NCI-H1048 (cell line): ENCODE data around the gene STC2.

ENCODE experiments used
- DNase-seq: peaks from one replicate; lab custom pipeline; 2025; lab: John Stamatoyannopoulos, UW

The STC2 gene

GRCh38 chr5:173312821-173313220 lies 15.4 kb downstream of the STC2 start:
- DNase-seq, result no peak

DNA sequence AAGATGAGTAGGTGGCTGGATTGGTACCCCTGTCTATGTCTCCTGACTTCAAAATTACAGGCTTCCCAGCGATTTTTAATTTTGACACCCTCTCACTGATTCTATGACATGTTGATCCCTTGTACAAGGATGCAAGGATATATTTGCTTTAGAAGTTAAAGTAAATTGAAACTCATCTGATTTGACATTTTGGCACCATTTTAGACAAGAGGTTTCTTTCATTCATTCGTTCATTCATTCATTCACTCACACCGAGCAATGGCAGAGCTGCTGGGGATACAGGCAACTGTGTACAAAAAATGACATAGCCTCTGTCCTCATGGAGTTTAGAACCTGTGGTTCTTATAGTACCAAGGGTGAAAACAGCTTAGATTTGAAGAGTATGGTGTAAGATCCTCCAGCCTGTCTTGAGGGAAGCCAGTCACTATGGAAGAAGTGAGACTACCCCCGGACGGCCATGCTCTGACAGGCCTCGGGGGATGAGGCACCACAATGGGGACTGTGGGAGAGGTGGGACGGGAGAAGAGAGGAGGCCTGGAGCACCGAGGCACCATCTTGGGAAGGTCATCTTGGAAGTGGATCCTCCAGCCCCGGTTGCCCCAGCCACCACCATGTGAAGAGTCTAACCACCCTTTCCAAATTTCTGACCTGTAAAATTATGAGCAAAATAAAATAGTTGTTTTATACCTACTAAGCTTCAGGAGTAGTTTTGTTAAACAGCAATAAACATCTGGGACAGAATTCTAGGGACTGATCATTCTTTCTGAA lies 16.2 kb downstream of the STC2 start:
- DNase-seq, result no peak

DNA sequence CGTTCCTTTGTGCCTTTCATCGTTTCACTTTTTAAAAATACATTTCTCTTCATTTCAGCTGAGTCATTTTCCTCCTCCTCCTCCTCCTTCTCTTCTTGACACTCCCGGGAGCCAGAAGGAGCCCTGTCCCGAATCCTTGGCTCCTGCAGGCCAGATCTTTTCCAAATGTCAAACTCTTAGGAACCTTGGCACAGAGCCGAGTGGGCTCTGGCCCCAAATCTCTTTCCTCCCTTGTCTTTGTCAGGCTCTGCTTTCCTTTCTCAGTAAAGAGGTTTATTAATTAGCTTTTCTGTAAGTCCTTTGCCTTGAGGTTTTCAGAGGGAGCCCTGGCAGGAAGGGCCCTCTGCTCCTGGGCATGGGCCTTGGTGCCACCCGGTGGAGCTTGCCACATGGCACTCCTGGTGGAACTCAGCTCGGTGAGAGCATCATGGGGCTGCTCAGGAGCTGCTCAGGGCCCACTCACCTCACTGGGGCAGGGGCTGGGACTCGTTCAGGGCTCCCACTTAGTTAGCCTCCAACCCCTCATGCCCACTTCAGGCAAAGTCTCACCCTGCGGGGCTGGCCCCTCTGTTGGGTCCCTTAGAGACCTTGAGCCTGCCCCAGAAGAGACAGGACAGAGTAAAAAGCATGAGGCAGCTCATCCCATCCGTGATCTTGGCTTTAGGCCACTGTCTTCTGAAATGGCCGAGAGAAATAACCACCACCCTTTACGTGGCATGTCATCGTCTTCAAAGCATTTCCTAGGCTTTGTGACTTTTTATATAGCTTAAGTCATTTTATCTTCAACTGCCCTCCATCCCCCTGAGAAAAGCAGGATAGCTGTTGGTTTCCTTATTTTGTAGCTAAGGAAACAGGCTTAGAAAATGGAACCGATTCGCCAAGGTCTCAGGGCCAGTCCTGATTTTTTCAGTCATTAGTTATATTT lies 17.1 kb downstream of the STC2 start:
- DNase-seq, result no peak

GRCh38 chr5:173310218-173310769 lies 17.9 kb downstream of the STC2 start:
- DNase-seq, result no peak

GRCh38 chr5:173309731-173310130 lies 18.5 kb downstream of the STC2 start:
- DNase-seq, result no peak

DNA sequence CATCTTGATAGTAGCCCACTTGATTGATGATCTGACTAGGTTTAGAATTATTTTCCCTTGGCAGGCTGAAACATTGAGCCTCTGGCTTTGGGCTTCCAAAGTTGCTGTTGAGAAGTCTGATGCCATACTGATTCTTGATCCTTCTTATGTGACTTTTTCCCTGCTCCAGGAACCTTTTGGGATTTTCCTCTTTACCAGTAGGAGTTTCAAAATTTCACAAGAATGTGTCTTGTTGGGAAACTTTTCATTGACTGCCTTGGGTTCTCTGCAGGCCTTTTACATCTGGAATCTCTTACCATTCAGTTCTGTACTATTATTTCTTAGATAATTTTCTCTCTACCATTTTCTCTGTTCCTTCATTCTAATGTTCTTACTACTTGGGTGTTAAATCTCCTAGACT lies 20.0 kb downstream of the STC2 start:
- no peak for DNase-seq

- no peak for DNase-seq
Measured at GRCh38 chr5:173307695-173308094, 20.5 kb downstream of the STC2 start.

GRCh38 chr5:173306695-173307094 lies 21.5 kb downstream of the STC2 start:
- DNase-seq, result no peak

DNA sequence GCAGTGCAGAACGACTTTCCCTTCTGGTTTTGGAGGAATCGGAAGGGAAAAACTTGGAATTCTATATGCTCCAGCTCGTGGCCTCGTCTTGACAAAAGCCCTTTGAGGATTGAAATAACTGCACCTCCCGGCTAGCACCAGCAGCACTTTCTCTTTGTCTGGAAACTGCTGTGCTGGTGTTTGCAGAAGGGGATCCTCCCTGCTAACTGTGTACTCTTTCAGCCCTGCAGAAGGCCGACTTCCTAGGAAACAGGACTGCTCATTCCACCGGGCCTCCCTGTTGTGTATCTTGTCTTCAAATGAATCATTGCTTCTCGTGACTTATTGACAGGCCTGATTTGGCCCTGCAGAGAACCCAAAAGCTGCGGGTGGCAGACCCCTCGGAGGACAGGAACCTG lies 23.6 kb downstream of the STC2 start:
- DNase-seq, result no peak

GRCh38 chr5:173303878-173304590 lies 24.2 kb downstream of the STC2 start:
- DNase-seq, result no peak

DNA sequence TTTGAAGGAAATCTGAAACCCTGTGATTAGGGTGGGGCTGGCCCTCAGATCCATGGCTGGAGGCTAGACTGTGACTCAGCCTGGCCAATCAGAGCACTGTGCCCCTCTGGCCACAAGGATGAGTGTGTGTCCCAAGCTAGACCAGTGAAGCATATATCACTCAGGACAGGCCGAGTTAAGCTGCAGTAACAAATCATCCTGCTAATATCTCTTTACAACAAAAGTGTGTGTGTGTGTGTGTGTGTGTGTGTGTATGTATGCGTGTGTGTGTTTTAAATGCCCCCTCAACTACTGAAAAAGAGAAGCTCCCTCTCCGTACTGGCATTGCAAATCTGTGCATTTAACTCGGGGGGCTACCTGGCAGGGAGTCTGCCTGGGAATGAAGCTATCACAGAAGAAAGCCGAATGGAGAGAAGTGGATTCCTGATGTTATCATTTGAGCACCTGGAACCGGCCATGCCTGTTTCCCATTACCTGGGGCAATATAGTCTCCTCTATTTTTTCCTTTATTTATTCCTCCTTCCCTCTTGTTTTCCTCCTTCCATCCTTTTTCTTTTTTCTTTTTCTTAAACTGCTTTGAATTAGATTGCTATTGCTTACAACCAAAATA lies 25.6 kb downstream of the STC2 start:
- DNase-seq, result no peak

DNA sequence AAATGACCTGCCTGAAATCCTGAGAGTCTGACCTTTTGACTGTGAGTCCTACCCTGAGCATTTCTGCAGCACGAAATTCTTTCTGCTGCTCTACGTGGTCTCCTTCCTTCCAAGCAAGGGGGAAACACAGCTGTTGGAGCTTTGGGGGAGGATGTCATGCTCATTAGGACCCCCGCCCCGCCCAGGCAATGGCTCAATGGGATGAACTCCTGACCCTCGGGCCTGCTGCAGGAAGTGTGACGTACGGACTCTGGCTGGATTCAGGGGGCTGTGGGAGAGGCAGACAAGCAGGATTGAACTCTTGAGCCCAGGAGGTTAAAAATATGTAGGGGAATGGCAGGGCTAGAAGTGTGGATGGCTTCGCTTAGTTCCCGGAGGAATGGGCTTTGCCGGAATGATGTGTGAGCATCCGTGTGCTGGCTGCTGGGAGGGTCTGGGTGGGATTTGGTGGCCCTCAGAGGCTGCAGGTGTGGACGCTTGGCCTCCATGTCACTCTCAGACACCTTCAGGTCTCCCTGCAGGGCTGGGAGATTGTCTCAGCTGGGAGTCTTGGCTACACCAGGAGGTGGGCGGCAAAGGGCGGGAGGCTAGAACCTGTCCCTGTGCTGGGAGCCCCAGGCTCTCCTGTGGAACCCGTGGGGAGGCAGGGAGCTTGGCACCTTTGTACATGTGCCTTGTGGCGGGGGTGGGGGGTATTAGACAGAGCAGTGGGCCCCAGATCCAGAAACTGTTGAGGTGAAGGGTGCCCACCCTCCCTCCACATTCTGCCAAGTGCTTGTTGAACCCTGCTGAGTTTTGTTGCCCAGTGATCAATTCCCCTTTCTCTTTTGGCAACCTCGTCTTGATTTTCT lies 26.3 kb downstream of the STC2 start:
- DNase-seq, result no peak

DNA sequence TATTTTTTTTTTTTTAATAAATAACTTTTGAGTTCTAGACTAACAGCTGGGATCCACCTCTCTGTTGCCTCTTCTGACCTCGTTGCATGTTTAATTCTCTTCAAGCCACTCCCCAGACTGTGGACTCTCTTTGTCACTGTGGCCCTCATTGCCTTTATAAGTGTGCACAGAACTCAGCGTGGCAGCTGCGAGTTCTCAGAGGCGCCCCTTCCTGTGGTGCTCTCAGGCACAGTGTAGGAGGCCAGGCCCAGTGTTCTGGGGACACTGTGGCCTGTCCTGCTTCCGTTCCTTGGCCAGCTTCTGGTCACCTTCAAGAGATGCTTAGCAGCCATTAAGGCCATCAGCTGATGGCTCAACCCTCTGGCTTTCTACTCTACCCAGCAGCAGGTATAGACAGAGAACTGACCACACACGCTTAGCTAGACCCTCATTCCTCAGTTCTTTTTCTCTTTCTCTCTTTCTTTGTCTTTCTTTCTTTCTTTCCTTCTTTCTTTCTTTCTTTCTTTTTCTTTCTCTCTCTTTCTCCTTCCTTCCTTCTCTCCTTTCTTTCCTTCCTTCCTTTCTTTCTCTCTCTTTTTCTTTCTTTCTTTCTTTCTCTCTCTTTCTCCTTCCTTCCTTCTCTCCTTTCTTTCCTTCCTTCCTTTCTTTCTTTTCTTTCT lies 27.7 kb downstream of the STC2 start:
- DNase-seq, result no peak

GRCh38 chr5:173299820-173300219 lies 28.4 kb downstream of the STC2 start:
- no peak for DNase-seq

GRCh38 chr5:173298213-173298926 lies 29.8 kb downstream of the STC2 start:
- no peak for DNase-seq

DNA sequence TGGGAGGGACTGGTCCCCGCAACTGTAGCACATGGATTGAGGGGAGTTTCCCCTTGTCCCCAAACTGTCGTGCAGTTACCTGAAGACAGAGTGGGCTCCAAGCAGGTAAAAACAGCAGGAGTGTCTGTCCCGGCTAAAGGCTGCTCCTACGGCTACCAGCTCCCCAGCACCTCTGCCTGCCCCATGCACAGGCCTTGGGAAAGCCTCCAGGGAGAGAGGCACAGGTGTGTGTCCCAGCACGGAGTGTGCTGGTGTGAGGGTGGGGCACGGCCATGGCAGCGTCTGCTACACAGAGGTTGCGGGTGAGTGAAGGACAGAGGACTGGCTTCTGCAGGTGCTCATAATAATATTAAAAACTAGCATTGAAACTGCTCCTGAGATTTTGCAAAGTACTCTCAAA lies 30.4 kb downstream of the STC2 start:
- DNase-seq, result no peak

DNA sequence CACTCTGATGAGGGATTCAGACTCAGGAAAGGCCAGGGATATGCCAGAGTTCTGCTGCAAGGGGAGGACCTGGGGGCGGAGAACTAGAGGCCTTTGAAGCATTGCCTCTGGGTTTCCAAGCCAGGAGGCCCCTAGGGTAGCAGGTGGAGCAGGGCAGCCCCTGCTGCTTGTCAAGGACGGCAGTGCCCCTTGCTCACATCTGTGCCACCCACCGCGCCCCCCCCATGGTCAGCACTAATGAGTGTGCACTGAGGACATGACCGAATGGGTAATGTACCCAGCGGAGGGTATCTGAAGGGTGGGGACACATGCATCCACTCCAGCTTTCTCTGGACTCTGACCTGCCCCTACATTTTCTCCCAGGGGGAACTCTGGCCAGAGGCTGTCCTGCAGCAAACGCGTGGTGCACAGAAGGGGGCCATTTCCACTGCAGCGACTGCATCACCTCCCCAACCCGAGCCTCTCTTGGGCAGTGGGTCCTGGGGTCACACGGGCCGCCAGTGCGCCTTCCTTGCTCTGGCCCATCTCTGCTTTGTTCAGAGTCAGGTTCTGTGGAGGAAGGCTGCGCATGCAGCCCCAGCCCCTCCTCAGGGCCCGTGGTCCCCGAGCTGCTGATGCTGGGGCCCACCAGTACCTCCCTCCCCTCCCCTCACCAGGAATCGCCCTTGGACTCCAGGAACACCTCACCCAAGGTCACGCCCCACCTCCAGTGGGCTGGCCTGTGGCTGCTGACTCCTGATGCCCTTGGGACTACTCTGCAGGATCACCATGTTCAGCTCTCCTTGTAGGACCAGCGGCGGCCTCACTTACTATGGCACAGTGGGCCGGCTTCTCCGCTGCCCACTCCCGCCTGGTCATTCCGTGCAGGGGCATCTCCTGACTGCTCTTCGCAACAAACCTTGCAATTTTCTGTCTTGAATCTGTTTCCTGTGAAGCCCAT lies 31.2 kb downstream of the STC2 start:
- DNase-seq, result no peak

DNA sequence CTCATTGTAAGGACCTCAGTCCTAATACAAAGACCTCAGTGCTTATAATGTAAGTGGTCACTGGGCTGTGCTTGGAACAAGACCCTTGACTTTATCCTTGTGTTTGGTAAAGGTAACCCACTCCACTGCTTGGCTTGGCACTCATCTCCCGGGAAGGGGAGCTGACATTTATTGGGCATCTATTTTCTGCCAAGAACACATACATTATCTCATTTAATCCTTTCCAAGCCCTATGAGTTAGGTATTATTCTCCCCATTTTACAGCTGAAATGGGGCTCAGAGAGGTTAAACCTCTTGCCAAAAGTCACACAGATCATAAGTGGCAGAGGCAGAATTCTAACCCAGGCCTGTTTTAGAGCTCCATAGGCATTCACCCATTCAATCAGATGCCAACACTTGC lies 32.4 kb downstream of the STC2 start:
- DNase-seq, result no peak
